Hindlimb muscle (tissue), 1 donor: ENCODE results near the gene SCIN. TPM values are rescaled to one million over a fixed set of nuclear protein-coding genes. Genes with fewer than 3 reads are reported as not detected.
"Not testable (repeated sequence)": the region's sequence is repeated elsewhere in the genome, so short reads cannot be mapped to it uniquely, and the experiment has no call there.

ENCODE experiments used
- DNase-seq: peaks from one replicate; pipeline ENCODE4 v3.0.0-alpha.2; 2013
- polyA plus RNA-seq: library from polyadenylated mRNA; unstranded; fragments of 120-200 nt; gene quantifications from one replicate; pipeline ENCODE4 v1.2.1, GENCODE V29; 2013; ENCODE audit not compliant: insufficient read length

The SCIN gene
- polyA plus RNA-seq, 1 donor: 0.80 TPM

GRCh38 chr7:12619461-12620069, 49.0 kb downstream of the SCIN start:
- no peak for DNase-seq

- DNase-seq: no peak
Observed at GRCh38 chr7:12620371-12620770, 49.9 kb downstream of the SCIN start.

GRCh38 chr7:12623223-12623622, 52.7 kb downstream of the SCIN start:
- no peak for DNase-seq

GRCh38 chr7:12623885-12624498, 53.5 kb downstream of the SCIN start:
- DNase-seq: no peak

GRCh38 chr7:12625836-12626235, 55.3 kb downstream of the SCIN start:
- no peak for DNase-seq

- DNase-seq: no peak
Observed at GRCh38 chr7:12629816-12630512, 59.4 kb downstream of the SCIN start.

GRCh38 chr7:12630513-12630819, 59.9 kb downstream of the SCIN start:
- no peak for DNase-seq

- no peak for DNase-seq
Observed at GRCh38 chr7:12633582-12633981, 63.1 kb downstream of the SCIN start.

- DNase-seq: no peak
Observed at GRCh38 chr7:12635830-12636229, 65.3 kb downstream of the SCIN start.

- no peak for DNase-seq
Observed at GRCh38 chr7:12637328-12637727, 66.8 kb downstream of the SCIN start.

GRCh38 chr7:12637819-12638592, 67.5 kb downstream of the SCIN start:
- no peak for DNase-seq

- DNase-seq: no peak
Observed at GRCh38 chr7:12638851-12639456, 68.4 kb downstream of the SCIN start.

GRCh38 chr7:12640299-12641096, 70.0 kb downstream of the SCIN start:
- no peak for DNase-seq

- DNase-seq: no peak
Observed at GRCh38 chr7:12641196-12641595, 70.7 kb downstream of the SCIN start.

GRCh38 chr7:12642508-12642907, 72.0 kb downstream of the SCIN start:
- DNase-seq: no peak

- DNase-seq: no peak
Observed at GRCh38 chr7:12643001-12643643, 72.6 kb downstream of the SCIN start.

- no peak for DNase-seq
Observed at GRCh38 chr7:12643644-12644043, 73.1 kb downstream of the SCIN start.

- DNase-seq: not testable (repeated sequence)
Observed at GRCh38 chr7:12645212-12645611, 74.7 kb downstream of the SCIN start.

- DNase-seq: no peak
Observed at GRCh38 chr7:12646139-12646538, 75.6 kb downstream of the SCIN start.

- no peak for DNase-seq
Observed at GRCh38 chr7:12647364-12648219, 77.1 kb downstream of the SCIN start.
